Measurements from ENCODE around the gene C1orf115. TPM values are rescaled to one million over a fixed set of nuclear protein-coding genes. Genes with fewer than 3 reads are reported as not detected.
"Not testable (repeated sequence)": the region's sequence is repeated elsewhere in the genome, so short reads cannot be mapped to it uniquely, and the experiment has no call there.

Gene C1orf115
- total RNA-seq, 2 experiments from 2014 or later = 0.73 to 0.76 TPM

DNA sequence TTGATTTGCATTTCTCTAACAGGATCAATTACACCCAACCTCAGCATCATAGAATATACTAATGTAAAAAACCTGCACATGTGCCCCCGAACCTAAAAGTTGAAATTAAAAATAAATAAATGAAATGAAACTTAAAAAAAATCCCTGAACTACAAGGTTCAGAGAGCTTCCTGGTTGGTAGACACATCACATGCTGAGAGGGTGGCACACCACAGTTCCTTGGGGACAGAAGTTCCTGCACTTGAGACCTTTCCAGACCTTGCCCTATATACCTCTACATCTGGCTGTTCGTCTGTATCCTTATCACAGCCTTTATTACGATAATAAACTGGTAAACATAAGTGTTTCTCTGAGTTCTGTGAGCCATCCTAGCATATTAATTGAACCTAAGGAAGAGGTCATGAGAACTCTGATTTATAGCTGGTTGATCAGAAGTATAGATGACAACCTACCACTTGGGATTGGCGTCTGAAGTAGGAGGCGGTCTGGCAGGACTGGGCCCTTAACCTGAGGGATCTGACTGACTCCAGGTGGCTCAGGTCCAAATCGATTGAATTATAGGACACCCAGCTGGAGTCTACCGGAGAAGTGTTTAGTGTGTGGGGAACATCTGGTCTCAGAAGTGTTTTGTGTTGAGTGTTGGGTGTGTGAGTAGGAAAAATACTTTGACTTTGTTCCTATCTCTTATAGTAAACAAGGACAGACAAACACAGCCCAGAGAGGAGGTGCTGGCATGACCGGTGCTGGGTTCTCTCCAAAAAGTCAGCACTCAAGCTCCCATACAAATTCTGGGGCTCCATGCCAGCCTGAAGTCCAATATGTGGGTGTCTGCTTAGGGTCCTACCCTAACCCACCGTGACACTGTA, 19.0 kb downstream of the C1orf115 start:
- H3K27ac Mint-ChIP-seq = no peak overlapping the region
- DNase-seq = no peak
- no peaks in the 10 kb centered on the region for H3K36me3 Mint-ChIP-seq
- H3K9me3 Mint-ChIP-seq = no peaks in the 10 kb centered on the region
- intact Hi-C loops (cut with micrococcal nuclease) = no loop called here
- H3K4me3 Mint-ChIP-seq = no peak overlapping the region
- peaks cover 2% of the 10 kb centered on the region for H3K27me3 Mint-ChIP-seq
- ChIA-PET CTCF (no interaction called here), POLR2A (no interaction called here)
- no peaks in the 10 kb centered on the region for H3K4me1 Mint-ChIP-seq (ENCODE audit: low read depth)

DNA sequence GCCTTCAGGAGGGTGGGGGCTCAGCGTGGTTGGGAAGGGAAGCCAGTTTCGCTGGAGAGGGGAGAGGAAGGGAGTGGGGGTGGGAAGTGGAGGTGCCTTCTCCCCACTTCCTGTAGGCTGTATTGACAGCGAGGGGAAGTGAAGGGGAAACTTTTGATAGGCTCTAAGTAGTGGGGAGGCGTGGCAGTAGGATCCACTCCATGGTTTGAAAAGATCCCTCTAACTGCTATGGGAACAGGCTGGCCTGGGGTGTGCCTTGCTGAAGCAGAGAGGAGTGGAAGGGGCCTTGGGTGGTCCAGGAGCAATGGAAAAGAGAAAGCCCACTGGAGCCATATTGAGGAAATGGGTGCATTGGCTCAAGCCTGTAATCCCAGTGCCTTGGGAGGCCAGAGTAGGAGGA, 20.2 kb downstream of the C1orf115 start:
- no peak overlapping the region for H3K4me3 Mint-ChIP-seq
- POLR2A ChIA-PET = no interaction called here
- no peak overlapping the region for H3K27ac Mint-ChIP-seq
- no peaks in the 10 kb centered on the region for H3K36me3 Mint-ChIP-seq
- H3K4me1 Mint-ChIP-seq (ENCODE audit: low read depth) = no peaks in the 10 kb centered on the region
- intact Hi-C loops (cut with micrococcal nuclease) = no loop called here
- DNase-seq = no peak
- CTCF ChIA-PET = no interaction called here
- peaks cover 2% of the 10 kb centered on the region for H3K27me3 Mint-ChIP-seq
- H3K9me3 Mint-ChIP-seq = no peaks in the 10 kb centered on the region

DNA sequence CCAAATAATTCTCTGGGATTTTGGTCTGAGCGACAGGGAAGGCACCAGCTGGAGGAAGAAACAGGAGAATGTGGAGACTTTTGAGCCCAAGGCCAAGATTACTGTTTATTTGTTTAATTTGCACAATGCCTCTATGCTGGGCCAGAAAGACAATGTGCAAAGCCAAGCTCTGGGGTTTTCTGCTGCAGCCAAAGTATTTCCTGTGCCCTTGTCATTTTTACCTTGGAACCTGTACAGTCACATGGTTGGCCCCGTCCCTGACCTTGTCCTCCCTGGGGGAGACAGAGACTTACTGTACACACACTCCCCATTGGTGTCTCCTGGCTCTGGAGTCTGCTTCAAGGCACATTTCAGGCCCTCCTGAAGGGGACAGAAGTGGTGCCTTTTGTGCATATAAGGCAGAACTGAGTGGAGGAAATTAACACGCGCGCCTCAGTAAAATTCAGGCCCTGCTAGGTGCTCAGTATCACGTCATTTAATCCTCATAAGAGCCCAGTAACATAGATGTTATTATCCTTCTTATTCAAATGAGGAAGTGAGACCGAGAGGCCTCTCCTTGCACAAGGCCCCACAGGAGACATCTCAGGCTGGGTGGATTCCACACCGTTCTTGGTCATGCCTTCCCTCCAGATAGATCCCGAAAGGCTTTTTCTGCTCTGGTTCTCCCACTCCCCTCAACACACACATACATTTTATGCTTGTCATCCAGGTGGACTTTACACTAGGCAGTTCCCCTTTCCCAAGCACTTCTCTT, 21.1 kb downstream of the C1orf115 start:
- H3K4me1 Mint-ChIP-seq (ENCODE audit: low read depth) = no peaks in the 10 kb centered on the region
- intact Hi-C loops (cut with micrococcal nuclease) = no loop called here

DNA sequence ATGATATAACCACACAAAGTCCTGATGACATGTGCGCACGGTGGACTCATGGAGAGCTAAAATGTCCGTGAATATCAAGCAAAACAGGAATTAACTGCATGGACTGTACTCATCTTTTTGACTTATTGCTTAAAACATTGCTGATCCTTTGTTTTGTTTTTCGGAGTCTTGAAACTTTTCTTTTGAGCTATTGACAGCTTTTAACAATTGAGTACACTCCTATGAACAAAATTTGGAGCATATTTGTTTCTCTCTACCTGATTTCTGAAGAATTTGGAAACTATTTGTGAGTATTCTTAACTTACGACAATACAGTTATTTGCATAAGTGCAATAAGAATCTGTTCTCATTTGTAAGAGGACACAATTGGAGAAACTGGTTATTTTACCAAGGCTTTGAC, 25.8 kb downstream of the C1orf115 start:
- DNase-seq; POLR2A ChIA-PET; H3K36me3 Mint-ChIP-seq; CTCF ChIA-PET; H3K4me1 Mint-ChIP-seq (ENCODE audit: low read depth); H3K27ac Mint-ChIP-seq; H3K4me3 Mint-ChIP-seq; intact Hi-C loops (cut with micrococcal nuclease): not testable (repeated sequence)
- Mint-ChIP-seq H3K27me3 (peaks cover 17% of the 10 kb centered on the region), H3K9me3 (peaks cover 12% of the 10 kb centered on the region)

More for the DNA sequence above, 21.1 kb downstream of the C1orf115 start:
- Mint-ChIP-seq H3K36me3 (no peaks in the 10 kb centered on the region), H3K4me3 (no peak overlapping the region), H3K27me3 (peaks cover 4% of the 10 kb centered on the region), H3K27ac (no peak overlapping the region), H3K9me3 (peaks cover 9% of the 10 kb centered on the region)
- ChIA-PET POLR2A (no interaction called here), CTCF (no interaction called here)
- no peak for DNase-seq

DNA sequence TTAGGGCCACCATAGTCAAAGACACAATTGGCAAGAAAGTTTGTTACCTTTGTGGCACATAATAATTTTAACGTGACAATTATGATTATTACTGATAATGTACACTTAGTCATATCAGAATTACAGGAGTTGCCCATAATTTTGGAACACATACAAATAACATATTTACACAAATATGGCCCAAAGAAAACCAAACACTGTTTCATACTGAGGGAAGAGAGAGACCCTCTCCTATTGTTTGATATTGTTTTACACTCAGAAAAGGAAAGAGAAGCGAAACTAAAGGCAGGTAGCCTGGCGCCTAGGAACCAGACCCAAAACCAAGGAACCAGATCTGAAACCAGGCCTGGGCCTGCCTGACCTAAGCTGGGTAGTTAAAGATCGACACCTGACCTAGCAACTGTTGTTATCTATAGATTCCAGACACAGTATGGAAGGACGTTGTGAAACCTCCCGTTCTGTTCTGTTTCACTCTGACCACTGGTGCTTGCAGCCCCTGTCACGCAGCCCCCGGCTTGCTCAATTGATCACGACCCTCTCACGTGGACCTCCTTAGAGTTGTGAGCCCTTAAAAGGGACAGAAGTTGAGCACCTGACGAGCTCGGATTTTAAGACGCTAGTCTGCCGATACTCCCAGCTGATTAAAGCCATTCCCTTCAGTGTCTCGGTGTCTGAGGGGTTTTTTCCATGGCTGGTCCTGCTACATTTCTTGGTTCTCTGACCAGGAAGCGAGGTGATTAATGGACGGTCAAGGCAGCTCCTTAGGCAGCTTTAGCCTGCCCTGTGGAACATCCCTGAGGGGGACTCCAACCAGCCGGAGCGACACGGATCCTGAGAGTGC, 27.9 kb downstream of the C1orf115 start:
- no peak overlapping the region for H3K4me3 Mint-ChIP-seq
- peaks cover 3% of the 10 kb centered on the region for H3K36me3 Mint-ChIP-seq
- ChIA-PET POLR2A (no interaction called here), CTCF (no interaction called here)
- no peak overlapping the region for H3K27ac Mint-ChIP-seq
- no peak for DNase-seq
- peaks cover 12% of the 10 kb centered on the region for H3K9me3 Mint-ChIP-seq
- intact Hi-C loops (cut with micrococcal nuclease) = no loop called here
- no peaks in the 10 kb centered on the region for H3K4me1 Mint-ChIP-seq (ENCODE audit: low read depth)
- peaks cover 17% of the 10 kb centered on the region for H3K27me3 Mint-ChIP-seq

DNA sequence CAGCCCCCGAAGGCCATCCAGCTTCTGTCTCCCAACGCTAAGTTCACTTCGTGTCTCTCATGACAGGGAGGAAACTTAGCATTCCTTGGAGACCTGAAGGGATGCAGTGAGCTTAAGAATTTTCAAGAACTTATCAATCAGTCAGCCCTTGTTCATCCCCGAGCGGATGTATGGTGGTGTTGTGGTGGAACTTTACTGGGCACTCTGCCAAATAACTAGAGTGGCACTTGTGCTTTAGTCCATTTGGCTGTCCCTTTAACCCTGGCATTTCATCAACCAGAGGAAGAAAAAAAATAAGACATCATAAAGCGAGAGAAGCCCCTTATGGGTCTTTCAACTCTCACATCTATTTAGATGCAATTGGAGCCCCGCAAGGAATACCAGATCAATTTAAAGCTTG, 31.1 kb downstream of the C1orf115 start:
- CTCF ChIA-PET = interaction anchor here (2.0 kb wide), 1 partner anchor 12 kb away, joined by 12 read pairs; no protein-coding TSS in a partner anchor
- H3K27me3 Mint-ChIP-seq = peaks cover 15% of the 10 kb centered on the region
- POLR2A ChIA-PET; intact Hi-C loops (cut with micrococcal nuclease); H3K36me3 Mint-ChIP-seq; H3K4me1 Mint-ChIP-seq (ENCODE audit: low read depth); H3K4me3 Mint-ChIP-seq; H3K9me3 Mint-ChIP-seq; DNase-seq; H3K27ac Mint-ChIP-seq: not testable (repeated sequence)

DNA sequence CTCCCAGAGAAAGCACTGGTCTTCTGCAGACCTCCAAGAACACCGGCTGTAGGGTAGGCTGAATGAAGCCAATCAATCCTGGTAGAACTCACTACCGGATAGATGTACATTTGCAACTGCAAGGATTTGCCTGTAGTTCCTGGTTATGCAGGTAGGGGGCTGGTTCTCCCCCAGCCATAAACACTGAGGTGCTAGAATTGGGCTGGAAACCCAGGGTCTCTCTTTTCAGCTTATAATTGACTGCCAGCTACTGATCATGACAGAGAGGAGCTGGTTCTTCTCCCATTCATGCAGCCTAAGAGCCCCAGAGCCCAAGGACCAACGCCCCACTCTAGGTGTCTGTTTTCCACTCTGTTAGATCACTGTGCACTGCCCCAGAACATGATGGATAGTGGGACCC, 36.5 kb downstream of the C1orf115 start:
- Mint-ChIP-seq H3K9me3 (no peaks in the 10 kb centered on the region), H3K4me1 (ENCODE audit: low read depth) (no peaks in the 10 kb centered on the region), H3K27ac (no peak overlapping the region), H3K36me3 (no peaks in the 10 kb centered on the region), H3K4me3 (no peak overlapping the region), H3K27me3 (peaks cover 4% of the 10 kb centered on the region)
- intact Hi-C loops (cut with micrococcal nuclease) = no loop called here
- CTCF ChIA-PET = interaction anchor here (0.5 kb wide), 1 partner anchor 698 kb away, joined by 3 read pairs; no protein-coding TSS in a partner anchor
- DNase-seq = no peak
- POLR2A ChIA-PET = no interaction called here

DNA sequence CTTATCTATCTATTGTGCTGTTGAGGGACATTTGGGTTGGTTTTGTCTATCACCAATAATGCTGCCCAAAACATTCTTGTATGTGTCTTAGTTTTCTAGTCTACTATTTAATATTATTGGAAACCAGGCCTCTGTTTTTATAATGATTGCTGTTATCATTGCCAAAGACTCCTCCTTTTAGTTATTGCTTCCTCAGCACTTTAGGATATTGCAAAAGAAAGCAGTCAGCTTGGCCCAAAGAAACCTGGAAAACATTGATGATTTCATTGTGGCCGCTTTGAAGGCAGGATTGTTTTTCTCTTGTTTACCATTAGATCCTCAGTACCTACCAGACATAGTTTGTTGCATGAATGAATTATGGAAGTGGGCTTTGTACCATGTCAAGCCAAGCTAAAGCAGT, 37.4 kb downstream of the C1orf115 start:
- no peak overlapping the region for H3K27ac Mint-ChIP-seq
- intact Hi-C loops (cut with micrococcal nuclease) = no loop called here
- DNase-seq = no peak
- H3K9me3 Mint-ChIP-seq = no peaks in the 10 kb centered on the region
- ChIA-PET CTCF (no interaction called here), POLR2A (no interaction called here)
- peaks cover 3% of the 10 kb centered on the region for H3K4me1 Mint-ChIP-seq (ENCODE audit: low read depth)
- H3K36me3 Mint-ChIP-seq = no peaks in the 10 kb centered on the region
- H3K4me3 Mint-ChIP-seq = no peak overlapping the region
- H3K27me3 Mint-ChIP-seq = peaks cover 4% of the 10 kb centered on the region

DNA sequence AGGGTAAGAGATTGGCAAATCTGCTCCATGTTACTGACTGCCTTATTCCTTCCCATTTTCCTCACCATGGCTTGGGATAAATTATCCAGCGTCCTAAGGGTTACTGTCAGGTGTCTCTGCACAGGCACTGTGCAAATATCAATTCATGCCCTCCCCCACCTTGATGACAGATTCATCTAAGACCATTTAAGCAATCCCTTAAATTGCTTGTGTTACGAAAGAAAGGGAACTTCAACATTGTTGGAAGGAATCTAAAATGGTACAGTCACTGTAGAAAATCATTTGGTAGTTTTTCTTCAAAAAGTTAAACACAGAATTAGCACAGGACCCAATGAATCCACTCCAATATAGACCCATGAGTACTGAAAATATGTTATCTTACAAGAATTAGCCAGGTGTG, 40.3 kb downstream of the C1orf115 start:
- no peak overlapping the region for H3K27ac Mint-ChIP-seq
- ChIA-PET POLR2A (no interaction called here), CTCF (no interaction called here)
- no peak overlapping the region for H3K4me3 Mint-ChIP-seq
- intact Hi-C loops (cut with micrococcal nuclease) = loop anchor here (5.0 kb wide), 2 partner anchors 448 to 618 kb away; no protein-coding TSS in a partner anchor
- no peaks in the 10 kb centered on the region for H3K36me3 Mint-ChIP-seq
- H3K4me1 Mint-ChIP-seq (ENCODE audit: low read depth) = peaks cover 12% of the 10 kb centered on the region
- H3K27me3 Mint-ChIP-seq = peaks cover 4% of the 10 kb centered on the region
- H3K9me3 Mint-ChIP-seq = no peaks in the 10 kb centered on the region
- DNase-seq = no peak

DNA sequence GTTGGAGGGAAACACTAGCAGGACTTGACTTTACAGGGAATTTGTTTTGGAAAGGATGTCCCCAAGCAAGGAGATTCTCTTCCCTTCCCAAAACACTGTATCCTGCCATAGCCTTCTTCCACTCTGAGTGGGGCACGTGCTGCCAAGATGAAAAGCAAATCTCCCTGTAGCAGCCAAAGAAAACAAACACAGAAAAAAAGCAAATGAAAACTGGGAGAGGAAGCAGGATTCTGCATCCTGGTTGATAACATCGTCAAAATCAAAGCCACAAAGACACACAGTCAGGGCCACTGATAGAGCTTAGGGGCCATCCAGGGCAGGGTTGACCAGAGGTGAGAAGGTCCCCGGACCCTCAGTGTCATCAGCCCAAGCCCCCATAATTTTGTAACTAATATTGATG, 42.0 kb downstream of the C1orf115 start:
- CTCF ChIA-PET = interaction anchor here (1.8 to 2.4 kb wide), 2 partner anchors 28 to 435 kb away, joined by 10 to 15 read pairs; no protein-coding TSS in a partner anchor
- no peak for DNase-seq
- no peaks in the 10 kb centered on the region for H3K36me3 Mint-ChIP-seq
- H3K27me3 Mint-ChIP-seq = no peaks in the 10 kb centered on the region
- H3K4me1 Mint-ChIP-seq (ENCODE audit: low read depth) = peaks cover 12% of the 10 kb centered on the region
- no peak overlapping the region for H3K4me3 Mint-ChIP-seq
- no peaks in the 10 kb centered on the region for H3K9me3 Mint-ChIP-seq
- intact Hi-C loops (cut with micrococcal nuclease) = loop anchor here (2.0 to 5.0 kb wide), 3 partner anchors 51 to 620 kb away; no protein-coding TSS in a partner anchor
- POLR2A ChIA-PET = no interaction called here
- no peak overlapping the region for H3K27ac Mint-ChIP-seq

DNA sequence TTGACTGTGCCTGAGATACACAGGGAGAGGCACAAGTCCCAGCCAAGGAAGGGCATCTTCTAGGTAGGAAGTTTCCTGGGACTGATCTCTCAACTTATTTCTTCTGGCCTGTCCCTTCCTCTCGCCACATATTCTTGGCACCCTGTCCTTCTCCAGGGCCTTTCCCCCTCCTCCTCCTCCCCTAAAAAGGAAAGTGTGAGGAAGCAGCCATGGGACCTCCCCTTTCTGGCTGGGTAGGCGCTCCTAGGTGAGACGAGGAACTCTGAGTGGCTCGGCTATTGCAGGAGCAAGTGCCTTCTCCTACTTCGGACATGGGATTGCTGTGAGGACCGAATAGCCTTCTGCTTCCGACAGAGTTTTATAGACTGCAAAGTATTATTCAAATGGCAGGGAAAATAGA, 42.5 kb downstream of the C1orf115 start:
- H3K27ac Mint-ChIP-seq = no peak overlapping the region
- intact Hi-C loops (cut with micrococcal nuclease) = loop anchor here (1.0 to 5.0 kb wide), 6 partner anchors 42 to 620 kb away; partner anchors contain the start of gene C1orf115
- DNase-seq = no peak

More for the DNA sequence above, 42.5 kb downstream of the C1orf115 start:
- no peaks in the 10 kb centered on the region for H3K27me3 Mint-ChIP-seq
- no peaks in the 10 kb centered on the region for H3K36me3 Mint-ChIP-seq
- no peaks in the 10 kb centered on the region for H3K9me3 Mint-ChIP-seq
- H3K4me1 Mint-ChIP-seq (ENCODE audit: low read depth) = peaks cover 12% of the 10 kb centered on the region
- ChIA-PET POLR2A (no interaction called here), CTCF (interaction anchor here (0.6 to 2.7 kb wide), 24 partner anchors 9 to 619 kb away, joined by 3 to 21 read pairs (median 6); partner anchors contain the start of gene MTARC2)
- H3K4me3 Mint-ChIP-seq = no peak overlapping the region
